ENCODE data around the gene DNAJC22. TPM values are rescaled to one million over a fixed set of nuclear protein-coding genes. Genes with fewer than 3 reads are reported as not detected.

Gene DNAJC22
- total and polyA plus RNA-seq, 9 of the 15 experiments (the other 6 are each of a cell fraction or from before 2014, with no cell fraction given) = 0.10 to 1.2 (median 0.47) TPM

DNA sequence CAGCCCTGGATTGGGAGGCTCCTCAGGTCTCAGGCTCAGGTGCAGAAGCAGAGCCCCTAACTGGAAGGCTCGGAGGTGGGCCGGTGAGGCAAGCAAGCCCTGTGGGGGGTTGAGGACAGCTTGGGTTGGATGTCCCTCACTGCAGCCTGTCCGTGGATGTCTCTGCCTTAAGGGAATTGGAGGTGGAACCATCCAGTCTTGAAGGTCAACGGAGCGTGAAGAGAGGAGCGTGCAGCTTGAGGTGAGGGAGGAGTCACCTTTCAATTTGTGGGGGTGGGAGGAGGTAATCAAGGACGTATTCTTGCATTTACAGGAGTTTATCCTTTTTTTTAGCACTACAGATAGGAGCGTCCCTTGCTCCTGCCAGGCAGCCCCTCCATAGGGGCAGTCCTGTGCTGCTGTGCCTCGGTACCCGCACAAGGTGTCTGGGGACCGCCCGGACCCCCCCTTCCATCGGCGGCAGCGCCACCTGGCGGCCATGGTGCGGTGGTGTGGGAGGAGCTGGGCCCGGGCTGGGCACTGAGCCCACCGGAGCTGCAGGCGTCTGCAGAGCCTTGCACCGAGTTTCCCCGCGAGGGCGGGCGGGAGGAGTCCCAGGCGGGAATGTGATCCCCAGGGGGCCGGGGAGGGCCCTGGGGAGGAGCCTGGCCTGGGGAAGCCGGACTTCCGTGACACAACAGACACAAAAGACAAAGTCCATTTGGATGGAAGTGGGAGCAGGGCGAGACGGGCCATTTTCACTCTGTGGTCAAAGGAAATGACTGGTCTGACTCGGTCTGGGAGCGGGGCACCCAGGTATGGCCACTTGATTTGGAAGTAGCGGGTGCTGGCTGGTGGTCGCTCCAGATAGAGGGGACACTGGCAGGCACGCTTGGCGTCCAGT is 864 bp downstream of the DNAJC22 start (continued):
- TF ChIP-seq SMAD2 (IDR thresholded peaks at IDR 0.05; ENCODE audit: low read depth, low read length) (no peak), ETV1 (tag; conservative IDR thresholded peaks at IDR 0.05; ENCODE audit: low read depth) (no peak), BCOR (IDR thresholded peaks at IDR 0.05) (0 out of 2 replicates have a peak, but pooled peaks have one; percentile 25), KDM1A (IDR thresholded peaks at IDR 0.05) (no peak), CEBPG (CRISPR knock-in tag; IDR thresholded peaks at IDR 0.05) (peak; percentile 5; the same call in 1 of the 2 replicates), CEBPG (tag; conservative IDR thresholded peaks at IDR 0.05 in 1 of 2, IDR thresholded peaks at IDR 0.05 in 1 of 2) (no peak), MAFK (IDR thresholded peaks at IDR 0.05; ENCODE audit: low read length) (no peak), MYBL2 (IDR thresholded peaks at IDR 0.05; ENCODE audit: low read depth) (no peak), MYBL2 (CRISPR knock-in tag; IDR thresholded peaks at IDR 0.05; ENCODE audit: borderline replicate concordance) (no peak), NONO (IDR thresholded peaks at IDR 0.05; ENCODE audit: low read depth in 2 of 2, low read length in 1 of 2) (no peak), ZFP36 (IDR thresholded peaks at IDR 0.05; ENCODE audit: low read depth, low read length, partially characterized antibody) (no peak), FOXA3 (CRISPR knock-in tag; conservative IDR thresholded peaks at IDR 0.05 in 1 of 2, IDR thresholded peaks at IDR 0.05 in 1 of 2) (no peak), NCOR1 (IDR thresholded peaks at IDR 0.05) (no peak), STAG1 (CRISPR knock-in tag; IDR thresholded peaks at IDR 0.05; ENCODE audit: borderline replicate concordance) (peak; percentile 34; the same call in 1 of the 2 replicates), PCBP2 (IDR thresholded peaks at IDR 0.05; ENCODE audit: low read depth, low read length, poor library complexity, severe bottlenecking) (no peak), RFX5 (IDR thresholded peaks at IDR 0.05; ENCODE audit: low read depth, low read length) (no peak), ZNF121 (CRISPR knock-in tag; conservative IDR thresholded peaks at IDR 0.05) (0 out of 2 replicates have a peak, but pooled peaks have one; percentile 22)
- TF ChIP-seq, protein P1, sequence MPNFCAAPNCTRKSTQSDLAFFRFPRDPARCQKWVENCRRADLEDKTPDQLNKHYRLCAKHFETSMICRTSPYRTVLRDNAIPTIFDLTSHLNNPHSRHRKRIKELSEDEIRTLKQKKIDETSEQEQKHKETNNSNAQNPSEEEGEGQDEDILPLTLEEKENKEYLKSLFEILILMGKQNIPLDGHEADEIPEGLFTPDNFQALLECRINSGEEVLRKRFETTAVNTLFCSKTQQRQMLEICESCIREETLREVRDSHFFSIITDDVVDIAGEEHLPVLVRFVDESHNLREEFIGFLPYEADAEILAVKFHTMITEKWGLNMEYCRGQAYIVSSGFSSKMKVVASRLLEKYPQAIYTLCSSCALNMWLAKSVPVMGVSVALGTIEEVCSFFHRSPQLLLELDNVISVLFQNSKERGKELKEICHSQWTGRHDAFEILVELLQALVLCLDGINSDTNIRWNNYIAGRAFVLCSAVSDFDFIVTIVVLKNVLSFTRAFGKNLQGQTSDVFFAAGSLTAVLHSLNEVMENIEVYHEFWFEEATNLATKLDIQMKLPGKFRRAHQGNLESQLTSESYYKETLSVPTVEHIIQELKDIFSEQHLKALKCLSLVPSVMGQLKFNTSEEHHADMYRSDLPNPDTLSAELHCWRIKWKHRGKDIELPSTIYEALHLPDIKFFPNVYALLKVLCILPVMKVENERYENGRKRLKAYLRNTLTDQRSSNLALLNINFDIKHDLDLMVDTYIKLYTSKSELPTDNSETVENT (CRISPR knock-in tag; IDR thresholded peaks at IDR 0.05) = no peak
- TF ChIP-seq, protein P2, sequence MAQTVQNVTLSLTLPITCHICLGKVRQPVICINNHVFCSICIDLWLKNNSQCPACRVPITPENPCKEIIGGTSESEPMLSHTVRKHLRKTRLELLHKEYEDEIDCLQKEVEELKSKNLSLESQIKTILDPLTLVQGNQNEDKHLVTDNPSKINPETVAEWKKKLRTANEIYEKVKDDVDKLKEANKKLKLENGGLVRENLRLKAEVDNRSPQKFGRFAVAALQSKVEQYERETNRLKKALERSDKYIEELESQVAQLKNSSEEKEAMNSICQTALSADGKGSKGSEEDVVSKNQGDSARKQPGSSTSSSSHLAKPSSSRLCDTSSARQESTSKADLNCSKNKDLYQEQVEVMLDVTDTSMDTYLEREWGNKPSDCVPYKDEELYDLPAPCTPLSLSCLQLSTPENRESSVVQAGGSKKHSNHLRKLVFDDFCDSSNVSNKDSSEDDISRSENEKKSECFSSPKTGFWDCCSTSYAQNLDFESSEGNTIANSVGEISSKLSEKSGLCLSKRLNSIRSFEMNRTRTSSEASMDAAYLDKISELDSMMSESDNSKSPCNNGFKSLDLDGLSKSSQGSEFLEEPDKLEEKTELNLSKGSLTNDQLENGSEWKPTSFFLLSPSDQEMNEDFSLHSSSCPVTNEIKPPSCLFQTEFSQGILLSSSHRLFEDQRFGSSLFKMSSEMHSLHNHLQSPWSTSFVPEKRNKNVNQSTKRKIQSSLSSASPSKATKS (CRISPR knock-in tag; IDR thresholded peaks at IDR 0.05) = no peak
- TF ChIP-seq, protein P3, sequence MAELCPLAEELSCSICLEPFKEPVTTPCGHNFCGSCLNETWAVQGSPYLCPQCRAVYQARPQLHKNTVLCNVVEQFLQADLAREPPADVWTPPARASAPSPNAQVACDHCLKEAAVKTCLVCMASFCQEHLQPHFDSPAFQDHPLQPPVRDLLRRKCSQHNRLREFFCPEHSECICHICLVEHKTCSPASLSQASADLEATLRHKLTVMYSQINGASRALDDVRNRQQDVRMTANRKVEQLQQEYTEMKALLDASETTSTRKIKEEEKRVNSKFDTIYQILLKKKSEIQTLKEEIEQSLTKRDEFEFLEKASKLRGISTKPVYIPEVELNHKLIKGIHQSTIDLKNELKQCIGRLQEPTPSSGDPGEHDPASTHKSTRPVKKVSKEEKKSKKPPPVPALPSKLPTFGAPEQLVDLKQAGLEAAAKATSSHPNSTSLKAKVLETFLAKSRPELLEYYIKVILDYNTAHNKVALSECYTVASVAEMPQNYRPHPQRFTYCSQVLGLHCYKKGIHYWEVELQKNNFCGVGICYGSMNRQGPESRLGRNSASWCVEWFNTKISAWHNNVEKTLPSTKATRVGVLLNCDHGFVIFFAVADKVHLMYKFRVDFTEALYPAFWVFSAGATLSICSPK (IDR thresholded peaks at IDR 0.05; ENCODE audit: borderline replicate concordance) = no peak
